Activated T-cell treated with anti-CD3 and anti-CD28 coated beads, Interleukin-2, amount 50 U/mL, for 48 hours (primary cell): Measurements from ENCODE around the gene HMCES.

ENCODE experiments used
- DNase-seq, 2 experiments: peaks; one replicate each; pipeline ENCODE4 v3.0.0-alpha.2; 2020

Gene HMCES

DNA sequence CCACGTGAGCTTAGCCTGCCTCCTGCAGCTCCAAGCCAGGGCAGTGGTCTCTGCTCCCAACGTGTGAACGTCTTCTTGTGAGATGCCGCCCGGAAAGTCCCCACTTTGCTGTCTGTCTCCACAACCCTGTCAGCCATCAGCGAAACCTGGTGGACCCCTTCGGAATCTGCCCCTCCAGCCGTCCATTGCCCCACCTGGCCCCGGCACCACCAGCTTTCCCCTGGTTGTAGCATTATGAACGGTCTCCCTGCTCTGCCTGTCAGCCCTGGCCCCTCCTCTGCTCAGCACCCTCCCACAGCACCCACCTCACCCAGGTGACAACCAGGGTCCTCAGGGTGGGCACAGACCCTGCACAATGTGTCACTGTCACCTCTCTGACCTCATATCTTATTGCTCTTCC is 71.1 kb downstream of the HMCES start:
- DNase-seq = no peak

DNA sequence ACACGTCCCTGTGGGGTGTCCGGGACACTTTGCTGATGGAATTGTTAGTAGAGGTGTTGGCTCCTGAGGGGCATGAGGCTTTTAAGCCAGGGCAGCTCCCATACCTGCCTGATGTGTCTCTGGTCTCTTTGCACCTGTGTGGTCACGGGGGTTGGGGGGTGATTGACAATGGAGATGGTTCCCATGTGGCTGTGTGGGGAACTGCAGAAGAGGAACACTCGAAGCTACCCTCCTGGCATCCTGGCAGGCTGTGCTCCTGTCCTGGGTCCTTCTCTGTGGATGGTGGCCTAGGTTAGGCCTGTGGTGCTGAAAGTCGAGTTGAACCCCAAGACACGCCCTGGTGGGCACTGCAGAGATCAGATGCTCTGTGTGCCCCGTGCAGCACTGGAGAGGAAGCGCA is 73.4 kb downstream of the HMCES start:
- no peak for DNase-seq

DNA sequence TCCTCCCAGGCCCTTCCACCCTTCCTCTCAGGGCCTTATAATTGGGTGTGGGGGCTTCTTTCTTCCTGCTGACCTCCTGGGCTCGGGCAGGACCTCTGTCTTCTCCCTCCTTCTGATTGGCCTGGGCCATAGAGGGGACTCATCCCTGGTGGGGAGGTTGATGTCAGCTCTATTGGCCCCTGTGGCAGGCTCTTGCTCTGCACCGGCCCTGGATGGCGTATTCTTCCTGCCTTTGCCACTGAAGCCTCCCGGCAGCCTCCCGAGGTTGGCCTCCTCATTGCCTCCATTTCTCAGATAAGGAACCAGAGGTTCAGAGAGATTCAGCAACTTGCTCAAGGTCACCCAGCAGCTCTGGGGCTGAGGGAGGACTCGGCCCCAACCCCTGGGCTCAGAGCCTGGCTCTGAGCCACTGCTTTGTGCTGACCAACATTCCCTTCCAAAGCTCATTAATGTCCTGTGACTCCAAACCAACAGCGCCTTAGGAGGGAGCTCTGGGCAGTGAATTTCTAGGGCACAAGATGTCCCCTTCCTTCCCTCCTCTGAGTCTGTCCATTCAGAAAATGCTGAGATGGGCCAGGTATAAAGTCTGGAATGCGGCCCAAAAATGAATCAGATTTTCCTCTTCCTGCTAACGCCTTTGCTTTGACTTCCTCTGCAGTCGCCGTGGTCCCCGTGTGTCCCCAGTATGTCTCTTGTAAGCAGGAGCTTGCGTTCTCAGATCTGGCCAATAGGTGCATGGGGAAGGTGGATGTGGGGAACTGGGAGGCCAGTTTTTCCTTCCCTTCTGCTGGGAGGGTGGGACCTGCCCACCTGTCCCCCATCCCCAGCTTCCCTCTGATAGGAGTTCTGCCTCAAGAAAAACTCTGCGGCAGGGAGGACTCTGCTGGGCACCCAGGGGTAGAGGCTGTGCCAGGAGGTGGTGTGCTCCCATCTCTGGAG is 74.2 kb downstream of the HMCES start:
- DNase-seq = no peak

DNA sequence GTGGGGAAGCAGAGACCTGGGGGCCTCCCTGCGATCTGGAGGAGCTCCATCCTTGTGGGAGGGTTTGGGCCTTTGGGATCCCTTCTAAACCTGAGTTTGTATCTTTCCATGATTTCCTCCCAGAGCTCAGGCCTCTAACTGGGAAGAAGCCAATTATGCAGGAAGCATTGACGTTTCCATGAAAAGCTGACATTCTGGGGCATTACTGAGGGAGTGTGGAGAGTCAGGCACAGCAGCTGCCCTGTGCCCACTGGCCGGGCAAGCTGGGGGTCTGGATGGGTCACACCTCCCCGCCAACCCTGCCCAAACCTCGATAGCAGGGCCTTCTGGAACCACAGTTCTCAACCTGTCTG is 74.9 kb downstream of the HMCES start:
- no peak for DNase-seq
